GM21526 (cell line): Measurements from ENCODE around the gene SCGB1D1.

Source experiments
- ATAC-seq: cut with Tn5 transposase; IDR thresholded peaks from one replicate; pipeline ENCODE4 v1.9.1; 2021; ENCODE audit warnings: moderate library complexity; ENCODE audit not compliant: unreplicated experiment, low FRiP score

The SCGB1D1 gene

GRCh38 chr11:62190011-62190410, at the start of gene SCGB1D1:
SCGB1D1 (plus strand) TSS chr11:62190216; CDS start chr11:62190285, 69 bp downstream.
- ATAC-seq, result no peak

GRCh38 chr11:62140304-62141110, 49.5 kb upstream of the SCGB1D1 start:
- ATAC-seq, result no peak

GRCh38 chr11:62141111-62142042, 48.6 kb upstream of the SCGB1D1 start:
- no peak for ATAC-seq

DNA sequence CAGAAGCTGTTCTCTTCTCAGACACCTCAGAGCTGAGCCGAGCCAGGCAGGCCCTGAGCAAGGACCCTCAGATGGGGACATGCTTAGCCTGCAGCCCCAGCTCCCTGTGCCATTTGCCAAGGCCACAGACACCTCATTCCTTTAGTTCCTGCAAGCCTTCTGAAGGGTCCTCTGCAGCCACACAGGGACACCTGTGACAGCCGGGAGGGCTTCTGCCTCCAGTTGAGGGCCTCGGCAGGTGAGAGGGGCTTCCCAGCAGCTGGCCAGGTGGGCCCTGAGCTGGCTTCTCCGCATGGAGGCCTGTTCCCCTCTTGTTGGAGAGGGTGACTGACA, 48.0 kb upstream of the SCGB1D1 start:
- ATAC-seq, result no peak

GRCh38 chr11:62142921-62143320, 47.1 kb upstream of the SCGB1D1 start:
- no peak for ATAC-seq

- ATAC-seq, result no peak
Measured at GRCh38 chr11:62143727-62144126, 46.3 kb upstream of the SCGB1D1 start.

DNA sequence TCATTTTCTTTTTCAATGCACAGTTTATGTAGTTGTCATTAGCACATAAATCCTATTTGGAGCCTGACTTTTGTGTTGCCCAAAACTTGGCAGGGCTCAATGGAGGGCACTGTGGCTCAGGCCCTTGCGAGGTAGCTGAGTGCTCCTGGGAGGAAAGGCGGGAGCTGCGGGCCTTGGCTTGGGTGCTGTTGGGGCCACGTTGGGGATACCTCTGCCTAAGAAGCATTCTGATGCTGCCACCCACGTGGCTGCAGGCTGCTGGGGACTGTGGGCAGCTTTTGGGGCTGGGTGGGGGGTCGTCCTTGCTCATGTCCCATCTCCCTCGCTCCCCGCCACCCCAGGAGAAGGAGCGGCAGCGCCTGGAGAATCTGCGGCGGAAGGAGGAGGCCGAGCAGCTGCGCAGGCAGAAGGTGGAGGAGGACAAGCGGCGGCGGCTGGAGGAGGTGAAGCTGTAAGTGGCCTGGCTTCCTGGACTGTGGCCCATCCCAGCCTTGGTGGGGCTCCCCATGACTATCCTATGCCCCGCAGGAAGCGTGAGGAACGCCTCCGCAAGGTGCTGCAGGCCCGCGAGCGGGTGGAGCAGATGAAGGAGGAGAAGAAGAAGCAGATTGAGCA, 45.3 kb upstream of the SCGB1D1 start:
- ATAC-seq, result no peak

GRCh38 chr11:62145261-62145871, 44.6 kb upstream of the SCGB1D1 start:
- ATAC-seq, result no peak

- no peak for ATAC-seq
Measured at GRCh38 chr11:62146476-62147200, 43.4 kb upstream of the SCGB1D1 start.

- ATAC-seq, result no peak
Measured at GRCh38 chr11:62147545-62147944, 42.5 kb upstream of the SCGB1D1 start.

- no peak for ATAC-seq
Measured at GRCh38 chr11:62148271-62148980, 41.6 kb upstream of the SCGB1D1 start.

DNA sequence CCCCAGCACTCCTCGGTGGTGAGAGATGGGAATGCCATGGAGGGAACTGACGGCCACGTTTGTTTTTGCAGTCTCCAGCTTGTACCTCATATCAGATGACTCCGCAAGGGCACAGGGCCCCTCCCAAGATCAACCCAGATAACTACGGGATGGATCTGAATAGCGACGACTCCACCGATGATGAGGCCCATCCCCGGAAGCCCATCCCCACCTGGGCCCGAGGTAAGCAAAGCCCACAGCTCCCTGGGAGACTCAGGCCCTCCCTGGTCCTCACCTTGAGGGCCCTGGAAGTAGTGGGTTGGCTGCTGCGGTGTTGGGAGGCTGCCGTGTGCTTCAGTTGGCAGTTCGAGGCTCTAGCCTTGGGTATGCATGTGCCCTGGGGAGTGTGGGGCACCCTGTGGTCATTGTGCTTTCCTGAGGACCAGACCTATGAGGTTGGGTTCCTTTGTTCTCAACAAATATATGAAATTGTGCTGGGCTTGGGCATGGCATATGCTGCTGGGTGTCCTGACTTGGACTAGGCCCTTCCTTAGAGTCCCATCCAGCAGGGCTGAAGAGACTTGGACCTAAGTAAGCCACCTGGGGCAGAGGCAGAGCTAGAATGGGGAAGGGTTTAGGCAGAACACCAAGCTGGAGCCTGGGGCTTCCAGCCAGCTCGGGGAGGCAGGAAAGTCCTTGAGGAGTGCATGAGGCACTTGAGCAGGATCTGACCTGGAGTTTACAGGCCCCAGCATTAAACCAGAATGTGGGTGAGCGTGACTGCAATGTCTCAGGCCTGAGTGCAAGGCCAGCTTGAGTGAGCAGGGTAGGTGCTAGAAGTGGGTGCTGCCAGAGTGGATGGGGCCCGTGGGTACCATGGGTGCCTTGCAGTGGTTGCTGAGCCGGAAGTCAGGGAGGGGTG, 39.8 kb upstream of the SCGB1D1 start:
- ATAC-seq, result no peak

- no peak for ATAC-seq
Measured at GRCh38 chr11:62150887-62151736, 38.9 kb upstream of the SCGB1D1 start.

GRCh38 chr11:62151737-62152102, 38.3 kb upstream of the SCGB1D1 start:
- ATAC-seq, result no peak

DNA sequence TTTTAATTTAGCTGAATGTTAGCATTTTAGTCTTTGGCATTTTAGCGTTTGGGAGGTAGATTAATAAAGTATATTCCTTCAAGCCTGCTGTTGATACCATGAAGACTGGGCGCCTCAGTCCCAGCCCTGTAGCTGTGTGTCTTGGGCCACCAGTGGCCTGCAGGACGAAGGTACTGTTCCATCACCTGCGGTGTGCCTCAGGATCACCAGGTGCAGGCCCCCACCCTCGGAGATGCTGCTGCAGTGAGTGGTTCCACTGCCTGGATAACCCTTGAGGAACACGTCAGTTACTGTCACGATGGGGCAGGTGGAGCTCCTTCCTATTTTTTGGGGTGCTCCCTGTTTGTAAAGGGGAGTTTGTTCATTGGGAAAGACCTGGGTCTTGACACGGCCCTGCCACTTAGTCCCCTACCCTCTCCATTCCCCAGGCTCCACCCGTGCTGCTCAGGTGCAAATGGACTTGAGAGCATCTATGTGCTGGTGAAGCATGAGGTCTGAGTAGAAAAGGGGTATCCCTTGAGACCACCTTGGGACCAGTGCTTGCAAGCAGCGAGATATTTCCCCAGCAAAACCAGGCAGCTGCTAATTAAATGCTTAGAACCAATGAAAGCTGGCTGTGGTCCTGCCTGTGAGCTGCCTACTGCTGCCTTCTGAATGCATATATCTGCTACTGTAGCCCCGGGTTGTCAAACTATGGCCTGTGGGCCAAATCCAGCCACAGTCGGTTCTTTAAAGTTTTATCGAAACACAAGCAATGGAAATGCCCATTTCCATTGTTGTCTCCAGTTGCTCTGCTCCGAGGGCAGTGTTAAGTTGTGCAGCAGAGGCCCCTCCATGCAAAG, 37.5 kb upstream of the SCGB1D1 start:
- no peak for ATAC-seq

GRCh38 chr11:62153087-62153395, 37.0 kb upstream of the SCGB1D1 start:
- ATAC-seq, result no peak

GRCh38 chr11:62153617-62154016, 36.4 kb upstream of the SCGB1D1 start:
- no peak for ATAC-seq
